Esophagus muscularis mucosa (tissue), 3 donors: ENCODE data around the gene BOC.

ENCODE experiments used
- POLR2A ChIP-seq: fragments of 450-650 bp; IDR thresholded peaks from one replicate; pipeline ENCODE4 v1.6.1; 2017; ENCODE audit warnings: antibody characterized with exemption, moderate library complexity, mild to moderate bottlenecking, low read depth
- POLR2AphosphoS5 ChIP-seq, 2 donors: sonication (generic); formaldehyde crosslinking; IDR thresholded peaks; one replicate each; pipeline ENCODE4 v1.6.1; 2017; ENCODE audit warnings: antibody characterized with exemption in 2 of 2
- TF ChIP-seq, protein P1 (sequence below), 3 experiments: fragments of 200-600 bp in 2 of 3; fragments of 450-650 bp in 1 of 3; sonication (generic) in 2 of 3; IDR thresholded peaks; one replicate each; pipeline ENCODE4 v1.5.1; 2017 to 2019; ENCODE audit warnings: antibody characterized with exemption in 3 of 3, mild to moderate bottlenecking in 2 of 3, moderate library complexity in 1 of 3

DNA sequence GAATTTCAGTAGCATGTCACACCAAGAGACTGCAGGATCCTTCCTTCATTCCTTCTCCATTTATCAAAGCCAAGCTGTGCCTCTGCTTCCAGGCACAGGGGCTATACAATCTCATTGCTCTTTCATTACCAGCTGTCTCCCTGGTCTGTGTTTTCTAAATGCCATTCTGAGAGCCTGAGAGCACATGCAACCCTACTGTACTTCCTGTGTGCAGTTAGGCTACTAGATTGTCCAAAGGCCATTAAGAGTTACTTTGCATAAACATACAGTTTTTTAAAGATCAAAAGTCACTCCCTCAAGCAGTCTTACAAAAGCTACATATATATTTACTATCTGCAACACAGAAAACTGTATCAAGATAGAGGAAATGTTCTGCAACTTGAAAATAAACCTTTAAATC, 119.8 kb downstream of the BOC start:
- TF ChIP-seq, protein P1, sequence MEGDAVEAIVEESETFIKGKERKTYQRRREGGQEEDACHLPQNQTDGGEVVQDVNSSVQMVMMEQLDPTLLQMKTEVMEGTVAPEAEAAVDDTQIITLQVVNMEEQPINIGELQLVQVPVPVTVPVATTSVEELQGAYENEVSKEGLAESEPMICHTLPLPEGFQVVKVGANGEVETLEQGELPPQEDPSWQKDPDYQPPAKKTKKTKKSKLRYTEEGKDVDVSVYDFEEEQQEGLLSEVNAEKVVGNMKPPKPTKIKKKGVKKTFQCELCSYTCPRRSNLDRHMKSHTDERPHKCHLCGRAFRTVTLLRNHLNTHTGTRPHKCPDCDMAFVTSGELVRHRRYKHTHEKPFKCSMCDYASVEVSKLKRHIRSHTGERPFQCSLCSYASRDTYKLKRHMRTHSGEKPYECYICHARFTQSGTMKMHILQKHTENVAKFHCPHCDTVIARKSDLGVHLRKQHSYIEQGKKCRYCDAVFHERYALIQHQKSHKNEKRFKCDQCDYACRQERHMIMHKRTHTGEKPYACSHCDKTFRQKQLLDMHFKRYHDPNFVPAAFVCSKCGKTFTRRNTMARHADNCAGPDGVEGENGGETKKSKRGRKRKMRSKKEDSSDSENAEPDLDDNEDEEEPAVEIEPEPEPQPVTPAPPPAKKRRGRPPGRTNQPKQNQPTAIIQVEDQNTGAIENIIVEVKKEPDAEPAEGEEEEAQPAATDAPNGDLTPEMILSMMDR (IDR thresholded peaks at IDR 0.05) = no peak
- TF ChIP-seq POLR2A (no peak), POLR2AphosphoS5 (IDR thresholded peaks at IDR 0.05) (no peak)
